Gastrocnemius medialis (tissue), 4 donors: Measurements from ENCODE around the gene TCFL5. TPM values are rescaled to one million over a fixed set of nuclear protein-coding genes. Genes with fewer than 3 reads are reported as not detected.

ENCODE experiments used
- ATAC-seq, 2 donors: fragments of 150-250 bp; one replicate each; pipeline ENCODE4 v1.9.1; 2016
- DNase-seq, 2 donors: peaks; one replicate each; pipeline ENCODE4 v3.0.0-alpha.2; 2019
- H3K27ac ChIP-seq, 4 donors: fragments of 200-600 bp; sonication (generic); 1 replicate in 1 of 4; 2 replicates in 3 of 4; pipeline ENCODE4 v1.5.1; 2016 to 2018; ENCODE audit warnings: mild to moderate bottlenecking in 2 of 4, moderate library complexity in 1 of 4
- H3K27me3 ChIP-seq, 3 donors: fragments of 200-600 bp; sonication (generic) in 2 of 3; 1 replicate in 1 of 3; 2 replicates in 2 of 3; pipeline versions ENCODE4 v1.5.1 to v1.6.0; 2016 to 2019; ENCODE audit warnings: mild to moderate bottlenecking in 1 of 3, moderate library complexity in 1 of 3
- H3K36me3 ChIP-seq, 2 donors: fragments of 200-600 bp; sonication (generic) in 1 of 2; one replicate each; pipeline ENCODE4 v1.5.1; 2017 to 2018
- H3K4me1 ChIP-seq, 2 donors: fragments of 200-600 bp; sonication (generic) in 1 of 2; one replicate each; pipeline ENCODE4 v1.5.1; 2016 to 2017; ENCODE audit warnings: mild to moderate bottlenecking in 2 of 2
- H3K4me3 ChIP-seq, 4 donors: fragments of 200-600 bp; sonication (generic) in 3 of 4; 1 replicate in 1 of 4; 2 replicates in 3 of 4; pipeline ENCODE4 v1.5.1; 2016 to 2019; ENCODE audit warnings: mild to moderate bottlenecking in 2 of 4
- H3K9me3 ChIP-seq, 3 donors: fragments of 200-600 bp; sonication (generic) in 2 of 3; 1 replicate in 1 of 3; 2 replicates in 2 of 3; pipeline ENCODE4 v1.5.1; 2016 to 2019
- POLR2A ChIP-seq, 2 donors: fragments of 450-650 bp; IDR thresholded peaks; one replicate each; pipeline ENCODE4 v1.6.1; 2017; ENCODE audit warnings: antibody characterized with exemption in 2 of 2, mild to moderate bottlenecking in 2 of 2, moderate library complexity in 2 of 2
- in situ Hi-C, 4 donors: fragments of 200-750 bp; cut with MboI; loops; one replicate each; pipeline versions ENCODE4 v1.15.0 to v1.8.0; 2017; ENCODE audit warnings: low sequenced_read_pairs in 4 of 4
- intact Hi-C: fragments of 100-400 bp; cut with DNase I; formaldehyde crosslinking; loops from one replicate; pipeline ENCODE4 v1.15.1; 2023; ENCODE audit warnings: low total_unique reads
- total RNA-seq, 4 donors: library from RNA; depleted of rRNA; stranded (reverse); fragments of >200 nt; gene quantifications; one replicate each; pipeline versions ENCODE4 v1.1.0 to v1.2.3, GENCODE V29; 2016
- TF ChIP-seq, protein P1 (sequence below), 5 experiments: fragments of 450-650 bp in 3 of 5; fragments of 200-600 bp in 2 of 5; sonication (generic) in 2 of 5; IDR thresholded peaks in 4 of 5; conservative IDR thresholded peaks in 1 of 5; 1 replicate in 4 of 5; 2 replicates in 1 of 5; pipeline ENCODE4 v1.5.1; 2016 to 2019; ENCODE audit warnings: antibody characterized with exemption in 5 of 5, mild to moderate bottlenecking in 3 of 5, moderate library complexity in 3 of 5

Gene TCFL5
- total RNA-seq, 4 donors from 2014 or later: 5.3 to 7.3 (median 6.3) TPM

DNA sequence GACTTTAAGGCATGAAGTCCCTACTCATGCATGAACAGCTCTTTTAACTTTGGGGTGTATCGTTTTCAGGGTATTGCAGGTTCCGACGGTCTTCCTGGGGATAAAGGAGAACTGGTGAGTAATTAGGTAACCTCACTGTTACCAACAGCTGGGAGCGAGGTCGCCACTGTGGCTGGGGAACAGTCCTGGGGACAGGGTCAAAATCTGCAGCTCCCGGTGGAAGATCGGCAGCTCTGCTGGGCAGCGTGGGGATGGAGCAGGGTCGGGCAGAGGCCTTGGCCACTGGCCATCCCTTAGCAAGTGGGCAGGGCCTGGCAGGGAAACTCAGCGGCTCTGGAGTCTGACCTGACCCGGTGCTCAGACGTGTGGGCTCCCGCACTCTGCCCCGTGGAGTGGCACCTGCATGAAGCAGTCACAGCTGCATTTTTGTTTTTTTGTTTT lies 28.7 kb downstream of the TCFL5 start:
- no peak for DNase-seq
- ATAC-seq: no peak
- H3K4me1 ChIP-seq: no peaks in the 10 kb centered on the region
- intact Hi-C loops (no loop called here), in situ Hi-C loops (no loop called here)
- H3K36me3 ChIP-seq: no peaks in the 10 kb centered on the region
- no peaks in the 10 kb centered on the region for H3K9me3 ChIP-seq
- H3K27me3 ChIP-seq: peaks cover 19 to 27% (median 24%) of the 10 kb centered on the region in 3 donors
- no peak overlapping the region for H3K27ac ChIP-seq
- H3K4me3 ChIP-seq: no peak overlapping the region
- no peak for TF ChIP-seq POLR2A (IDR thresholded peaks at IDR 0.05)
- TF ChIP-seq, protein P1, sequence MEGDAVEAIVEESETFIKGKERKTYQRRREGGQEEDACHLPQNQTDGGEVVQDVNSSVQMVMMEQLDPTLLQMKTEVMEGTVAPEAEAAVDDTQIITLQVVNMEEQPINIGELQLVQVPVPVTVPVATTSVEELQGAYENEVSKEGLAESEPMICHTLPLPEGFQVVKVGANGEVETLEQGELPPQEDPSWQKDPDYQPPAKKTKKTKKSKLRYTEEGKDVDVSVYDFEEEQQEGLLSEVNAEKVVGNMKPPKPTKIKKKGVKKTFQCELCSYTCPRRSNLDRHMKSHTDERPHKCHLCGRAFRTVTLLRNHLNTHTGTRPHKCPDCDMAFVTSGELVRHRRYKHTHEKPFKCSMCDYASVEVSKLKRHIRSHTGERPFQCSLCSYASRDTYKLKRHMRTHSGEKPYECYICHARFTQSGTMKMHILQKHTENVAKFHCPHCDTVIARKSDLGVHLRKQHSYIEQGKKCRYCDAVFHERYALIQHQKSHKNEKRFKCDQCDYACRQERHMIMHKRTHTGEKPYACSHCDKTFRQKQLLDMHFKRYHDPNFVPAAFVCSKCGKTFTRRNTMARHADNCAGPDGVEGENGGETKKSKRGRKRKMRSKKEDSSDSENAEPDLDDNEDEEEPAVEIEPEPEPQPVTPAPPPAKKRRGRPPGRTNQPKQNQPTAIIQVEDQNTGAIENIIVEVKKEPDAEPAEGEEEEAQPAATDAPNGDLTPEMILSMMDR (IDR thresholded peaks at IDR 0.05 in 4 of 5, conservative IDR thresholded peaks at IDR 0.05 in 1 of 5): no peak

GRCh38 chr20:62832212-62832922 lies 29.3 kb downstream of the TCFL5 start:
- no peak overlapping the region for H3K4me3 ChIP-seq
- no peak overlapping the region for H3K27ac ChIP-seq
- in situ Hi-C loops: no loop called here
- ATAC-seq (no peak), DNase-seq (no peak)
- no peaks in the 10 kb centered on the region for H3K4me1 ChIP-seq
- no peaks in the 10 kb centered on the region for H3K36me3 ChIP-seq
- intact Hi-C loops: no loop called here
- H3K27me3 ChIP-seq: peaks cover 15 to 27% (median 21%) of the 10 kb centered on the region in 3 donors
- H3K9me3 ChIP-seq: no peaks in the 10 kb centered on the region
- TF ChIP-seq, protein P1 (IDR thresholded peaks at IDR 0.05 in 4 of 5, conservative IDR thresholded peaks at IDR 0.05 in 1 of 5): no peak
- no peak for TF ChIP-seq POLR2A (IDR thresholded peaks at IDR 0.05)

GRCh38 chr20:62831854-62832211 lies 29.8 kb downstream of the TCFL5 start:
- peaks cover 11 to 27% (median 16%) of the 10 kb centered on the region in 3 donors for H3K27me3 ChIP-seq
- in situ Hi-C loops (no loop called here), intact Hi-C loops (no loop called here)
- no peak overlapping the region for H3K27ac ChIP-seq
- no peak for ATAC-seq
- DNase-seq: no peak
- no peak for TF ChIP-seq POLR2A (IDR thresholded peaks at IDR 0.05)
- TF ChIP-seq, protein P1 (IDR thresholded peaks at IDR 0.05 in 4 of 5, conservative IDR thresholded peaks at IDR 0.05 in 1 of 5): no peak
- no peaks in the 10 kb centered on the region for H3K4me1 ChIP-seq
- no peaks in the 10 kb centered on the region for H3K36me3 ChIP-seq
- H3K9me3 ChIP-seq: no peaks in the 10 kb centered on the region
- H3K4me3 ChIP-seq: no peak overlapping the region

- Histone ChIP-seq H3K36me3 (no peaks in the 10 kb centered on the region), H3K4me3 (no peak overlapping the region), H3K4me1 (no peaks in the 10 kb centered on the region), H3K27ac (no peak overlapping the region), H3K9me3 (no peaks in the 10 kb centered on the region), H3K27me3 (peaks cover 11 to 22% (median 16%) of the 10 kb centered on the region in 3 donors)
- in situ Hi-C loops: no loop called here
- intact Hi-C loops: no loop called here
- DNase-seq: no peak
- TF ChIP-seq, protein P1 (IDR thresholded peaks at IDR 0.05 in 4 of 5, conservative IDR thresholded peaks at IDR 0.05 in 1 of 5): no peak
- no peak for TF ChIP-seq POLR2A (IDR thresholded peaks at IDR 0.05)
- ATAC-seq: no peak
Observed at GRCh38 chr20:62831361-62831788, 30.2 kb downstream of the TCFL5 start.
